CD4-positive, CD25-positive, alpha-beta regulatory T cell (primary cell): ENCODE results near the gene QPCTL. TPM values are rescaled to one million over a fixed set of nuclear protein-coding genes. Genes with fewer than 3 reads are reported as not detected.
A peak's percentile ranks its signal among the peaks of the same experiment; 100 is the strongest.

Experiments
- ATAC-seq, 2 donors: fragments of 150-1000 bp; cut with Tn5 transposase; one replicate each; pipeline ENCODE4 v1.10.0; 2021; ENCODE audit warnings: low read depth in 2 of 2, moderate number of reproducible peaks in 2 of 2, moderate library complexity in 1 of 2
- DNase-seq, 3 donors: peaks; one replicate each; pipeline versions ENCODE4 v3.0.0 to v3.0.0-alpha.2; 2012 to 2022; ENCODE audit warnings: mixed read lengths in 1 of 3
- H3K27ac ChIP-seq: one replicate; pipeline ENCODE4 v1.7.0; 2013; ENCODE audit warnings: mild to moderate bottlenecking, low read length; ENCODE audit not compliant: insufficient read depth, poor library complexity, severe bottlenecking
- H3K27me3 ChIP-seq: one replicate; pipeline ENCODE4 v1.7.0; 2013; ENCODE audit warnings: low read length; ENCODE audit not compliant: control insufficient read depth, insufficient read depth
- H3K36me3 ChIP-seq: one replicate; pipeline ENCODE4 v1.7.0; 2013; ENCODE audit warnings: mild to moderate bottlenecking, low read length, moderate library complexity; ENCODE audit not compliant: control insufficient read depth, insufficient read depth
- H3K4me1 ChIP-seq: 2 replicates; pipeline ENCODE4 v1.7.0; 2013; ENCODE audit warnings: mild to moderate bottlenecking, low read length; ENCODE audit not compliant: insufficient read depth, control insufficient read depth, poor library complexity, severe bottlenecking
- H3K4me3 ChIP-seq: one replicate; pipeline ENCODE4 v1.7.0; 2013; ENCODE audit warnings: low read depth, mild to moderate bottlenecking, low read length, moderate library complexity
- H3K9me3 ChIP-seq, 2 experiments: 1 replicate in 1 of 2; 2 replicates in 1 of 2; pipeline ENCODE4 v1.7.0; 2013; ENCODE audit warnings: low read length in 2 of 2, mild to moderate bottlenecking in 1 of 2, moderate library complexity in 1 of 2; ENCODE audit not compliant: control insufficient read depth in 2 of 2
- H3K27ac Mint-ChIP-seq, 3 donors: one replicate each; pipeline ENCODE4 v1.8.0; 2020 to 2022; ENCODE audit warnings: mild to moderate bottlenecking in 3 of 3, mixed read lengths in 3 of 3, moderate library complexity in 2 of 3
- H3K27me3 Mint-ChIP-seq: one replicate; pipeline ENCODE4 v1.8.0; 2022; ENCODE audit warnings: mild to moderate bottlenecking, mixed read lengths
- H3K36me3 Mint-ChIP-seq: one replicate; pipeline ENCODE4 v1.8.0; 2020; ENCODE audit warnings: mixed read lengths
- H3K4me1 Mint-ChIP-seq, 4 donors: one replicate each; pipeline ENCODE4 v1.8.0; 2020 to 2022; ENCODE audit warnings: mixed read lengths in 4 of 4, mild to moderate bottlenecking in 1 of 4
- H3K4me3 Mint-ChIP-seq, 4 donors: one replicate each; pipeline ENCODE4 v1.8.0; 2020 to 2022; ENCODE audit warnings: mild to moderate bottlenecking in 4 of 4, mixed read lengths in 4 of 4, moderate library complexity in 3 of 4
- H3K9me3 Mint-ChIP-seq, 7 donors: one replicate each; pipeline ENCODE4 v1.8.0; 2020 to 2022; ENCODE audit warnings: mixed read lengths in 7 of 7, mild to moderate bottlenecking in 3 of 7, moderate library complexity in 2 of 7
- polyA plus RNA-seq, 4 donors: library from polyadenylated mRNA; unstranded; fragments of 300-500 nt; fragmentation: Illumina TruSeq; gene quantifications; one replicate each; pipeline ENCODE4 v1.2.3, GENCODE V29; 2021
- total RNA-seq: library from RNA; stranded (reverse); gene quantifications from one replicate; pipeline ENCODE4 v1.2.3, GENCODE V29; 2022

Gene QPCTL
- total and polyA plus RNA-seq, 5 donors from 2014 or later: 0.37 to 10.0 (median 0.62) TPM

- H3K36me3 Mint-ChIP-seq: no peaks in the 10 kb centered on the region
- no peaks in the 10 kb centered on the region for H3K9me3 Mint-ChIP-seq
- no peaks in the 10 kb centered on the region for H3K36me3 ChIP-seq
- peak in 2 of 3 donors; percentile 54 to 69 for DNase-seq
- peaks cover 7% of the 10 kb centered on the region for H3K27me3 Mint-ChIP-seq
- no peaks in the 10 kb centered on the region for H3K27me3 ChIP-seq
- H3K4me1 ChIP-seq: peaks cover 24% of the 10 kb centered on the region
- peak within 1 kb of the TSS; percentile 86 to 99 (median 88) for H3K4me3 Mint-ChIP-seq
- peak; percentile 45 to 61 for ATAC-seq
- H3K27ac Mint-ChIP-seq: peak within 1 kb of the TSS; percentile 49 to 92 (median 83)
- peaks cover 7 to 46% (median 22%) of the 10 kb centered on the region in 4 donors for H3K4me1 Mint-ChIP-seq
- peak within 1 kb of the TSS; percentile 89 for H3K4me3 ChIP-seq
- H3K27ac ChIP-seq: no peak within 1 kb of the TSS
- no peaks in the 10 kb centered on the region for H3K9me3 ChIP-seq
Measured at GRCh38 chr19:45667620-45668341, 24.7 kb upstream of the QPCTL start, which contains the start of gene GIPR. Gene GIPR (plus strand): TSS chr19:45668221. CDS start chr19:45669521, 1,300 bp downstream.

- Histone ChIP-seq H3K4me3 (peak overlapping the region; percentile 89), H3K9me3 (no peaks in the 10 kb centered on the region), H3K4me1 (peaks cover 24% of the 10 kb centered on the region), H3K36me3 (no peaks in the 10 kb centered on the region), H3K27me3 (no peaks in the 10 kb centered on the region), H3K27ac (no peak overlapping the region)
- Mint-ChIP-seq H3K4me3 (peak overlapping the region; percentile 86 to 99 (median 88)), H3K27me3 (peaks cover 7% of the 10 kb centered on the region), H3K9me3 (no peaks in the 10 kb centered on the region), H3K4me1 (peaks cover 7 to 46% (median 22%) of the 10 kb centered on the region in 4 donors), H3K36me3 (no peaks in the 10 kb centered on the region), H3K27ac (peak overlapping the region; percentile 49 to 92 (median 83))
- DNase-seq: peak in 1 of 3 donors; percentile 27
- peak; percentile 13 to 35 for ATAC-seq
Measured at GRCh38 chr19:45668342-45668871, 24.1 kb upstream of the QPCTL start.

GRCh38 chr19:45670670-45671453 is 21.6 kb upstream of the QPCTL start:
- H3K36me3 ChIP-seq: no peaks in the 10 kb centered on the region
- ATAC-seq (no peak), DNase-seq (peak in 2 of 3 donors; percentile 42 to 72)
- H3K27ac ChIP-seq: no peak overlapping the region
- H3K9me3 ChIP-seq: no peaks in the 10 kb centered on the region
- no peak overlapping the region for H3K4me3 ChIP-seq
- H3K36me3 Mint-ChIP-seq: no peaks in the 10 kb centered on the region
- H3K4me1 Mint-ChIP-seq: peaks cover 7 to 39% (median 17%) of the 10 kb centered on the region in 4 donors
- H3K9me3 Mint-ChIP-seq: no peaks in the 10 kb centered on the region
- H3K4me3 Mint-ChIP-seq: peak overlapping the region; percentile 12 to 83 (median 32)
- H3K4me1 ChIP-seq: peaks cover 24% of the 10 kb centered on the region
- H3K27ac Mint-ChIP-seq: no peak overlapping the region
- peaks cover 7% of the 10 kb centered on the region for H3K27me3 Mint-ChIP-seq
- H3K27me3 ChIP-seq: no peaks in the 10 kb centered on the region

GRCh38 chr19:45674946-45675345 is 17.5 kb upstream of the QPCTL start:
- Mint-ChIP-seq H3K4me3 (peak overlapping the region in 2 of 4 donors; percentile 60 to 69), H3K27me3 (no peaks in the 10 kb centered on the region), H3K4me1 (peaks cover 0 to 33% (median 8%) of the 10 kb centered on the region in 4 donors), H3K36me3 (no peaks in the 10 kb centered on the region), H3K27ac (no peak overlapping the region), H3K9me3 (no peaks in the 10 kb centered on the region)
- H3K27ac ChIP-seq: no peak overlapping the region
- DNase-seq (no peak), ATAC-seq (no peak)
- H3K27me3 ChIP-seq: no peaks in the 10 kb centered on the region
- H3K4me1 ChIP-seq: peaks cover 21% of the 10 kb centered on the region
- no peak overlapping the region for H3K4me3 ChIP-seq
- no peaks in the 10 kb centered on the region for H3K36me3 ChIP-seq
- H3K9me3 ChIP-seq: no peaks in the 10 kb centered on the region

- H3K9me3 Mint-ChIP-seq: no peaks in the 10 kb centered on the region
- Histone ChIP-seq H3K4me1 (peaks cover 26% of the 10 kb centered on the region), H3K4me3 (peak overlapping the region; percentile 32), H3K9me3 (no peaks in the 10 kb centered on the region), H3K27ac (peak overlapping the region; percentile 41), H3K27me3 (no peaks in the 10 kb centered on the region), H3K36me3 (no peaks in the 10 kb centered on the region)
- no peaks in the 10 kb centered on the region for H3K36me3 Mint-ChIP-seq
- peak; percentile 39 to 41 for ATAC-seq
- peak overlapping the region; percentile 70 to 91 (median 84) for H3K4me3 Mint-ChIP-seq
- H3K4me1 Mint-ChIP-seq: peaks cover 0 to 27% (median 9%) of the 10 kb centered on the region in 4 donors
- H3K27ac Mint-ChIP-seq: peak overlapping the region in 2 of 3 donors; percentile 75 to 86
- DNase-seq: peak; percentile 55 to 61 (median 56)
- H3K27me3 Mint-ChIP-seq: no peaks in the 10 kb centered on the region
Measured at GRCh38 chr19:45676851-45677263, 15.6 kb upstream of the QPCTL start.

- Mint-ChIP-seq H3K4me1 (peaks cover 0 to 31% (median 12%) of the 10 kb centered on the region in 4 donors), H3K36me3 (no peaks in the 10 kb centered on the region), H3K27ac (peak overlapping the region in 2 of 3 donors; percentile 72 to 94), H3K9me3 (no peaks in the 10 kb centered on the region), H3K4me3 (peak overlapping the region; percentile 85 to 91 (median 90)), H3K27me3 (no peaks in the 10 kb centered on the region)
- H3K4me1 ChIP-seq: peaks cover 29% of the 10 kb centered on the region
- H3K27me3 ChIP-seq: no peaks in the 10 kb centered on the region
- no peak overlapping the region for H3K4me3 ChIP-seq
- H3K36me3 ChIP-seq: no peaks in the 10 kb centered on the region
- peak overlapping the region; percentile 41 for H3K27ac ChIP-seq
- DNase-seq (peak; percentile 80 to 94 (median 81)), ATAC-seq (peak; percentile 47 to 57)
- H3K9me3 ChIP-seq: no peaks in the 10 kb centered on the region
Measured at GRCh38 chr19:45677351-45678230, 14.9 kb upstream of the QPCTL start.
